HTERT RPE-1 (cell line): ENCODE results near the gene CIZ1.
"Not testable (repeated sequence)": the region's sequence is repeated elsewhere in the genome, so short reads cannot be mapped to it uniquely, and the experiment has no call there.

Experiments used
- in situ Hi-C: fragments of 300-500 bp; cut with MboI; formaldehyde crosslinking; loops from 4 replicates; pipeline ENCODE4 v1.14.3; 2020; ENCODE audit warnings: low sequenced_read_pairs

The CIZ1 gene

GRCh38 chr9:128148509-128149000 is 42.8 kb downstream of the CIZ1 start:
- in situ Hi-C loops, result no loop called here

GRCh38 chr9:128146591-128147120 is 44.7 kb downstream of the CIZ1 start:
- in situ Hi-C loops, result no loop called here

GRCh38 chr9:128145951-128146351 is 45.4 kb downstream of the CIZ1 start:
- in situ Hi-C loops, result no loop called here

GRCh38 chr9:128145536-128145935 is 45.8 kb downstream of the CIZ1 start:
- in situ Hi-C loops, result no loop called here

GRCh38 chr9:128144239-128145181 is 46.9 kb downstream of the CIZ1 start:
- in situ Hi-C loops, result no loop called here

- in situ Hi-C loops, result no loop called here
Measured at GRCh38 chr9:128143525-128144238, 47.7 kb downstream of the CIZ1 start.

GRCh38 chr9:128142596-128142995 is 48.8 kb downstream of the CIZ1 start:
- in situ Hi-C loops, result no loop called here

GRCh38 chr9:128142061-128142460 is 49.3 kb downstream of the CIZ1 start:
- in situ Hi-C loops, result no loop called here

- in situ Hi-C loops, result no loop called here
Measured at GRCh38 chr9:128141604-128142003, 49.8 kb downstream of the CIZ1 start.

- in situ Hi-C loops, result no loop called here
Measured at GRCh38 chr9:128139621-128140020, 51.8 kb downstream of the CIZ1 start.

GRCh38 chr9:128138001-128138400 is 53.4 kb downstream of the CIZ1 start:
- in situ Hi-C loops, result no loop called here

GRCh38 chr9:128136816-128137793 is 54.3 kb downstream of the CIZ1 start:
- in situ Hi-C loops, result no loop called here

GRCh38 chr9:128135561-128135960 is 55.8 kb downstream of the CIZ1 start:
- in situ Hi-C loops, result not testable (repeated sequence)

GRCh38 chr9:128132139-128132538 is 59.2 kb downstream of the CIZ1 start:
- in situ Hi-C loops, result not testable (repeated sequence)

- in situ Hi-C loops, result not testable (repeated sequence)
Measured at GRCh38 chr9:128131346-128131745, 60.0 kb downstream of the CIZ1 start.

GRCh38 chr9:128130651-128131050 is 60.7 kb downstream of the CIZ1 start:
- in situ Hi-C loops, result not testable (repeated sequence)

GRCh38 chr9:128129976-128130590 is 61.3 kb downstream of the CIZ1 start:
- in situ Hi-C loops, result not testable (repeated sequence)

GRCh38 chr9:128128836-128129590 is 62.4 kb downstream of the CIZ1 start:
- in situ Hi-C loops, result no loop called here
